GM13977 (cell line): Measurements from ENCODE around the gene TTC7B.

ENCODE experiments used
- DNase-seq: peaks from one replicate; pipeline ENCODE4 v3.0.0; 2012; ENCODE audit warnings: low spot score
- in situ Hi-C: fragments of 300-500 bp; cut with MboI; formaldehyde crosslinking; loops from one replicate; pipeline ENCODE4 v1.12.0; 2022; ENCODE audit warnings: low sequenced_read_pairs, low pct_unique_long_range_greater_than_20kb, mixed read lengths, inconsistent platforms; ENCODE audit not compliant: unreplicated experiment
- TF ChIP-seq, protein P1 (sequence below): IDR thresholded peaks from 2 replicates; pipeline ENCODE4 v1.5.1; 2012; ENCODE audit warnings: mild to moderate bottlenecking, control low read depth; ENCODE audit not compliant: insufficient read depth; ENCODE audit errors: extremely low read depth, missing control alignments

TTC7B gene

GRCh38 chr14:90548455-90548854 lies 267.8 kb downstream of the TTC7B start:
- in situ Hi-C loops = no loop called here
- TF ChIP-seq, protein P1, sequence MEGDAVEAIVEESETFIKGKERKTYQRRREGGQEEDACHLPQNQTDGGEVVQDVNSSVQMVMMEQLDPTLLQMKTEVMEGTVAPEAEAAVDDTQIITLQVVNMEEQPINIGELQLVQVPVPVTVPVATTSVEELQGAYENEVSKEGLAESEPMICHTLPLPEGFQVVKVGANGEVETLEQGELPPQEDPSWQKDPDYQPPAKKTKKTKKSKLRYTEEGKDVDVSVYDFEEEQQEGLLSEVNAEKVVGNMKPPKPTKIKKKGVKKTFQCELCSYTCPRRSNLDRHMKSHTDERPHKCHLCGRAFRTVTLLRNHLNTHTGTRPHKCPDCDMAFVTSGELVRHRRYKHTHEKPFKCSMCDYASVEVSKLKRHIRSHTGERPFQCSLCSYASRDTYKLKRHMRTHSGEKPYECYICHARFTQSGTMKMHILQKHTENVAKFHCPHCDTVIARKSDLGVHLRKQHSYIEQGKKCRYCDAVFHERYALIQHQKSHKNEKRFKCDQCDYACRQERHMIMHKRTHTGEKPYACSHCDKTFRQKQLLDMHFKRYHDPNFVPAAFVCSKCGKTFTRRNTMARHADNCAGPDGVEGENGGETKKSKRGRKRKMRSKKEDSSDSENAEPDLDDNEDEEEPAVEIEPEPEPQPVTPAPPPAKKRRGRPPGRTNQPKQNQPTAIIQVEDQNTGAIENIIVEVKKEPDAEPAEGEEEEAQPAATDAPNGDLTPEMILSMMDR = no peak
- no peak for DNase-seq

GRCh38 chr14:90547968-90548367 lies 268.3 kb downstream of the TTC7B start:
- TF ChIP-seq, protein P1 = no peak
- DNase-seq = no peak
- in situ Hi-C loops = no loop called here

DNA sequence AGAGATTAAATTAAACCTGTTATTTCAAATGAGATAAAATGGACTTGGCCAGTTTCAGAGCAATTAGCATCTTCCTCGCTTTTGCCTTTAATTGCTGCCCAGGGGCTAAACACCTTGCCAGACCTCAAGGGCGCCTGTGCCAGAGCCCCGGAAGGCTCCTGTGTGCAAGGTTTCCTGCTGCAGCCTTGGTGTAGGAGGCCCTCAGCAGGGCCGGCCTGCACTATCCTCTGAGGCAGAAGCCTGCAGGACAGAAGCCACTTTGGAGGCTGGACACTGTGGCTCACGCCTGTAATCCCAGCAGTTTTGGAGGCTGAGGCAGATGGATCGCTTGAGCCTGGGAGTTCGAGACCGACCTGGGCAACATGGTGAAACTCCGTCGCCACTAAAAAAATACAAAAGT lies 269.0 kb downstream of the TTC7B start:
- in situ Hi-C loops = no loop called here
- no peak for DNase-seq
- TF ChIP-seq, protein P1 = no peak

- DNase-seq = no peak
- TF ChIP-seq, protein P1 = no peak
- in situ Hi-C loops = no loop called here
These were observed 269.5 kb downstream of the TTC7B start for GRCh38 chr14:90546767-90547166.

DNA sequence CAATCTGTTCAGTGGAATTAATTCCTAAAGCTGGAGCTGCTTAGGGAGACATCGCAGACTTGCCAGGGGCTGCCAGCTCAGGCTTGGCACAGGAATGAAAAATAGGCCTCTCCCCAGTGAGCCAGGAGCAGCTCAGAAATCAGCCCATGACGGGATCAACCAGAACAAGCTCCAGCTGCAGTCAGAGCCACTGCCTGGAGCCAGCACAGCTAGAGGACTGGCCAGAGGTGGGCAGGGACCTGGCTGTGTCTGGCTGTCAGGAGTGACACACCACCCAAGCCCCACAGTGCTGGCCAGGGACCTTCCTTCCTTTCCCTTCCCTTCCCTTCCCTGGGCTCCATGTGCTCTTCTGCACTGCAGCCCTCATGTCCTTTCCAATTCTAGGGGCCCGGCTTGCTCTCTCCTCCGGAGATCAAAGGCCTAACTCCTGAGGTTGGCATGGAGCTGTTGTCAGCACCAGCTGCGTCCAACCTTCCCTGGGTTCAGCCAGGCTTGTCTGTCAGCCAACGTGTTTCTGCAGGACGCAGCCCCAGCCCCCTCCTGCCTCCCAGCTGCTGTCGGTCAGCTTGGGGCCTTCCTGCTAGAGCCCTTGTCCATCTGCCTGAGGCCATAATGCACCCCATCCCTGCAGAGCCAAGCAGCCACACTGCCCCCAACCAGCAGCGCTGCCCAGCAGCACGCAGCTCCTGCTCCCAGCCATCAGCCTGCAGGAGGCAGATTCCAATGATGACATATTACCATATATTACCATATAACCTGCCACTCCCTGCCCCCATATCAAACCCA lies 270.1 kb downstream of the TTC7B start:
- DNase-seq = no peak
- TF ChIP-seq, protein P1 = no peak
- in situ Hi-C loops = no loop called here

- in situ Hi-C loops = no loop called here
- no peak for DNase-seq
- TF ChIP-seq, protein P1 = no peak
These were observed 270.8 kb downstream of the TTC7B start for GRCh38 chr14:90545382-90545781.
